Activated CD8-positive, alpha-beta memory T cell treated with anti-CD3 and anti-CD28 coated beads, Interleukin-2, amount 50 U/mL, for 1 hour (primary cell): Measurements from ENCODE around the gene TACC3.

Source experiments
- DNase-seq: peaks from one replicate; pipeline ENCODE4 v3.0.0-alpha.2; 2020; ENCODE audit errors: extremely low read depth

TACC3 gene

GRCh38 chr4:1703867-1704266 is 17.5 kb upstream of the TACC3 start:
- DNase-seq: no peak

GRCh38 chr4:1705732-1706131 is 15.6 kb upstream of the TACC3 start:
- DNase-seq: no peak

- no peak for DNase-seq
These were observed 15.0 kb upstream of the TACC3 start for GRCh38 chr4:1706358-1706757.

- DNase-seq: no peak
These were observed 12.7 kb upstream of the TACC3 start for GRCh38 chr4:1708581-1708980.

GRCh38 chr4:1711055-1711570 is 10.2 kb upstream of the TACC3 start:
- no peak for DNase-seq

- no peak for DNase-seq
These were observed 9.6 kb upstream of the TACC3 start for GRCh38 chr4:1711571-1712215.

GRCh38 chr4:1712216-1713002 is 8.9 kb upstream of the TACC3 start, which contains the start of gene SLBP:
TSS of gene SLBP (minus strand) at chr4:1712319. CDS start at chr4:1712188, 131 bp downstream.
- DNase-seq: peak; percentile 98

- DNase-seq: no peak
These were observed 8.1 kb upstream of the TACC3 start for GRCh38 chr4:1713003-1713851.

- DNase-seq: no peak
These were observed 6.9 kb upstream of the TACC3 start for GRCh38 chr4:1714303-1715001.

GRCh38 chr4:1715002-1715758 is 6.1 kb upstream of the TACC3 start:
- no peak for DNase-seq

- no peak for DNase-seq
These were observed 5.0 kb upstream of the TACC3 start for GRCh38 chr4:1716065-1716945.

- DNase-seq: no peak
These were observed 3.9 kb upstream of the TACC3 start for GRCh38 chr4:1717129-1718094.

GRCh38 chr4:1718095-1718850 is 3.0 kb upstream of the TACC3 start:
- DNase-seq: no peak

- DNase-seq: no peak
These were observed 948 bp upstream of the TACC3 start for GRCh38 chr4:1720163-1720983.

- DNase-seq: no peak
These were observed 587 bp downstream of the TACC3 start for GRCh38 chr4:1721666-1722550.

- DNase-seq: no peak
These were observed 1.3 kb downstream of the TACC3 start for GRCh38 chr4:1722551-1723118.
